ENCODE results near the gene HDAC9.
"Not testable (repeated sequence)": the region's sequence is repeated elsewhere in the genome, so short reads cannot be mapped to it uniquely, and the experiment has no call there.

The HDAC9 gene

DNA sequence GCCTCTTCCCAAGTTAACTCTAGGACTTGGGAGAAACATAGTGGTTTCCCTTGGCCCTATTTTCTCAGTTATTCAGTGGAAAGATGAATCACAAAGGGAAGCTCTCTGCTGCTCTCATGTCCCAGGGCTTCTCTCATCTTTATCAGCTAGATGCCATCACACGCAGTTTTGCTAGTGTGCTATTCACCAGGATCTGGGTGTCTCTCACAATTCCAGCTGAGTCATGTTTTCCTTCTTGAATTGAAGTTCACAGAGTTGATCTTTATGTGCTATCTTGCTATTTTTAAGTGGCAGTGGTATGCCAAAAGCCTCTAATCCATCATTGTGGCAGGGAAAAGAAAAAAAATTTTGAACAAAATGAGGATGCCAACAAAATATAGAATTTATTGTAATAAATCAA is 520.6 kb downstream of the HDAC9 start:
- Histone ChIP-seq H3K36me3 (no peaks in the 10 kb centered on the region), H3K4me3 (no peak overlapping the region), H3K27me3 (no peaks in the 10 kb centered on the region), H3K4me1 (peaks cover 6% of the 10 kb centered on the region), H3K4me2 (no peak overlapping the region), H3K9me3 (peaks cover 4% of the 10 kb centered on the region; the same call in 1 of the 2 replicates), H3K27ac (no peak overlapping the region), H3K9ac (no peak overlapping the region), H4K20me1 (no peaks in the 10 kb centered on the region)
- no peak for TF ChIP-seq Cebpa-rat (IDR thresholded peaks at IDR 0.05)

DNA sequence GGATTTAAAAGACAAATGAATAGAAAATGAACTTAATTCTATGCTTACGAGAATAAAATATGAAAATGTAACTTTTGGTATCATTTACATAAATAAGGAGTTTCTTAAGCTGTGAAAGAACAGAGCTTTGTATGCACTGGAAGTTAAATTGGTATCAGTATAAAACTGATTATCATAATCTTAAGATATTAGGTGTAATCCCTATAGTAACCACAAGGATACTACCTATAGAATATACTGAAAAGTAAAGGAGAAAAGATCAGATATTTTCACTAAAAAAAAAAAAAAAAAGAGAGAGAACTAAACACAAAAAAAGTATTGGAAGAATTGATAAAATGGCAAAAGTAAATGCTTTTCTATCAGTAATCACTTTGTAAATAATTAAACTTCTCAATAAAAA is 521.8 kb downstream of the HDAC9 start:
- Histone ChIP-seq H3K4me1 (peaks cover 6% of the 10 kb centered on the region), H3K36me3 (no peaks in the 10 kb centered on the region), H3K9me3 (peaks cover 4% of the 10 kb centered on the region; the same call in 1 of the 2 replicates), H3K27ac (no peak overlapping the region), H3K9ac (no peak overlapping the region), H3K4me3 (no peak overlapping the region), H4K20me1 (no peaks in the 10 kb centered on the region), H3K27me3 (no peaks in the 10 kb centered on the region), H3K4me2 (no peak overlapping the region)
- TF ChIP-seq Cebpa-rat (IDR thresholded peaks at IDR 0.05): no peak

DNA sequence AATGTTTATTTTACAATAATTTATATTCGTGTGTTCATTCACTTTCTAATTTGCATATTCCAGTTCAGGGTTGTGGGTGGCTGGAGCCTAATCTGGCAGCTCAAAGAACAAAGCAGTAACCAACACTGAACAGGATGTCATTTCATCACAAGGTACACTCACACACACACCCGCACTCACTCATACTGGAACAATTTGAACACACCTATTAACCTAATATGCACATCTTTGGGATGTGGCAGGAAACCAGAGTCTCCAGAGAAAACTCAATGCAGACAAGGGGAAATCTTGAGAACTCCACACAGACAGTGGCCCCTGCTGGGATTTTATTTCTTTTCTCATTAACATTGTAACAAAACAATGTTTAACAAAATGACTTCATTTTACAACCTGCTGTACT is 524.5 kb downstream of the HDAC9 start:
- TF ChIP-seq Cebpa-rat (IDR thresholded peaks at IDR 0.05): no peak
- no peak overlapping the region for H3K27ac ChIP-seq
- H3K9ac ChIP-seq: no peak overlapping the region
- H3K36me3 ChIP-seq: no peaks in the 10 kb centered on the region
- H3K27me3 ChIP-seq: no peaks in the 10 kb centered on the region
- no peak overlapping the region for H3K4me2 ChIP-seq
- no peaks in the 10 kb centered on the region for H4K20me1 ChIP-seq
- peaks cover 4% of the 10 kb centered on the region; the same call in 1 of the 2 replicates for H3K9me3 ChIP-seq
- peaks cover 6% of the 10 kb centered on the region for H3K4me1 ChIP-seq
- no peak overlapping the region for H3K4me3 ChIP-seq

DNA sequence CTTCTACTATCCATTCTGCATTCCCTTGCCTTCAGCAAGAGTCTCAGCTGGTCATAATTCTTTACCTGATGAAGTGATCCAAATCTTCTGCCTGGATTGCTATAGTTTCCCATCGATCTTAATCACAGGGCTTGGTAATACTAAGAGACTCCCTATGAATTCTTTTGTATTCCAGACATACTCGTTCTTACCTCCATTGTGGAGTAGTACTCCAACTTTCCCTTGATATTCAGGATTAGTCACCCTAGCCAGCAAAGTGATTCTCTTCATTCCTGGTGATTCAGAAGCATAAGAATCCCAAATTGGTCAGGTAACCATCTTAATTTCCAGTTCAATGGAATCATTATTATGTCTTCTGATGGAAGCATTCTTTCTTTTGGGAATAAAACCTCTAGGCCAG is 525.2 kb downstream of the HDAC9 start:
- Histone ChIP-seq H3K4me1 (peaks cover 6% of the 10 kb centered on the region), H3K9ac (no peak overlapping the region), H3K27ac (no peak overlapping the region), H3K4me2 (no peak overlapping the region), H4K20me1 (no peaks in the 10 kb centered on the region), H3K9me3 (peaks cover 4% of the 10 kb centered on the region; the same call in 1 of the 2 replicates), H3K27me3 (no peaks in the 10 kb centered on the region), H3K4me3 (no peak overlapping the region), H3K36me3 (no peaks in the 10 kb centered on the region)
- no peak for TF ChIP-seq Cebpa-rat (IDR thresholded peaks at IDR 0.05)

DNA sequence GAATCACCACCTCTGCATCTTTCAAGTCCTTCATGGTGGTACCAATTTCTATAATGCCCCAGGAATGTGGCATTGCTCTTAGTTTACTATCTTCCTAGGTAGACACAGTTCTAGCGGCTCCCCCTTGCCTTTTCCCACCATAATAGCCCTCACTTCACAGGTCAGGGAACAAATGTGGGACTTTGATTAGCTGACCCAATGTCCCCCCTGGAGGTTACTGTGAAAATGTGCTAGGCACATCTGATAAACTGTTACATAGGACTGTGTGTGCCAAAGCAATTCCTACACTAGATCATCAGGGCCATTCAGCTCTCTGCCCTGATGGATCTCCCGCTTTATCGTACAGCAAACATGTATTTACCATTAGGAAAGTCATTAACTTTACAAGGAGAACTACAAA is 527.9 kb downstream of the HDAC9 start:
- H3K9ac ChIP-seq: no peak overlapping the region
- no peaks in the 10 kb centered on the region for H3K9me3 ChIP-seq
- no peak for TF ChIP-seq Cebpa-rat (IDR thresholded peaks at IDR 0.05)

DNA sequence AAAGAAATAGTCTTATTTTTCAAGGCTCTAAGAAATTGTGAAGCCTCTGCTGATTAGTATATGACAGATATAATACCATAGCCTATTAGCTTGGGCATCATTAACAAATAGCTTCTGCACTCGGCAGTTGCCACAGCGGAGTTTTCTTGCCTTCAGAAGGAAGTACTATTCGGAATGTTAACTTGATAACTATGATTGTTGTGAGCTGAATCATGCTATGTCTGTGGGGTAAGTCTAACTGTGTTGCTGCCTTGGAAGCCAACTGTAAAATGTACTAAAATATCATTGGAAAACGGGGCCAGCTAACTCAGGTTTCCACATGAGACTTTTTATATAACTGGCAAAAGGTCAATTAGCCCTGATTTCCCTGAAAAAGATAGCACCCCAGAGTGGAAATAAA is 528.7 kb downstream of the HDAC9 start:
- Histone ChIP-seq H3K27me3 (no peaks in the 10 kb centered on the region), H3K4me2 (no peak overlapping the region), H3K4me3 (no peak overlapping the region), H3K36me3 (no peaks in the 10 kb centered on the region), H3K9me3 (no peaks in the 10 kb centered on the region), H3K4me1 (peaks cover 6% of the 10 kb centered on the region), H4K20me1 (no peaks in the 10 kb centered on the region), H3K27ac (no peak overlapping the region), H3K9ac (no peak overlapping the region)
- TF ChIP-seq Cebpa-rat (IDR thresholded peaks at IDR 0.05): no peak

More for the DNA sequence above, 527.9 kb downstream of the HDAC9 start:
- Histone ChIP-seq H3K4me3 (no peak overlapping the region), H4K20me1 (no peaks in the 10 kb centered on the region), H3K36me3 (no peaks in the 10 kb centered on the region), H3K27ac (no peak overlapping the region), H3K4me2 (no peak overlapping the region), H3K4me1 (peaks cover 6% of the 10 kb centered on the region), H3K27me3 (no peaks in the 10 kb centered on the region)

DNA sequence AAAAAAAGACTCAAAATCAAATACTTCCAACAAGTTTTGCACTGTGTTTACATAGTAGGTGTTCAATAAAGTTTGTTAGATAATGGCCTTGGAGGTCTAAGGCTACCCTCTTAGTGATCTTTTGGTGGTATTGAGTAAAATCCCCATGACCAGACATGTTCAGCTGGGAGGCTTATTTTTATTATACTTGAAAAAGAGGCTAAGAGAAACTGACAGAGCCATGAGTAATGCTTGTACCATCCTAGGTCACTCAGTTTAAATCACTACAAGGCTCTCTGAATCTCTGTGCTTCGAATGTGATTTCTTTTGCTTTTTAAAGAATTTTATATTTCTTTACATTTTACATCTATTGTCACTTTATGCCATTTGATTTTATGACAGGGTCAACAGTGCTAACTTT is 531.3 kb downstream of the HDAC9 start:
- Histone ChIP-seq H3K4me3 (no peak overlapping the region), H3K4me1 (no peaks in the 10 kb centered on the region), H3K36me3 (no peaks in the 10 kb centered on the region), H3K4me2 (no peak overlapping the region), H4K20me1 (no peaks in the 10 kb centered on the region), H3K9me3 (no peaks in the 10 kb centered on the region), H3K27me3 (no peaks in the 10 kb centered on the region), H3K9ac (no peak overlapping the region), H3K27ac (no peak overlapping the region)
- no peak for TF ChIP-seq Cebpa-rat (IDR thresholded peaks at IDR 0.05)

DNA sequence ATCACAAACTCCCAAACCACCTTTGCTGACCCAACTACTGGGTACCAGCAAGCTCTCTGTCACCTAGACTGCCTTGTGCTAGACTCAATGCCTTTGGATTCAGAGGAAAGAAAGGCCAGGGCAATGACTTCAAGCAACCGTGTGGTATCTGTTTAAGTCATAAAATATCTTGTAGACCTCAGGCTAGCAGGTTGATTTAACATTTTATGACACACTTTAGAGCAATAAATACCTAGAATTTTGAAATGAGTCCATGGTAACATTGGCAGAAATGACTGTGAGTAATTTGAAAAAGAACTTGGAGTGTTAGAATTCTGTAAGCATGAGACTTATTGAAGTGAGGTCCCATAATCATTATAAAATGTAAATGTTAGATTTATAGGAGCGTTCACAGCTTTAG is 534.7 kb downstream of the HDAC9 start:
- H4K20me1 ChIP-seq: no peaks in the 10 kb centered on the region
- TF ChIP-seq Cebpa-rat (IDR thresholded peaks at IDR 0.05): no peak
- no peaks in the 10 kb centered on the region for H3K36me3 ChIP-seq
- H3K9me3 ChIP-seq: 0 out of 2 replicates have a peak, but pooled peaks cover 8% of the 10 kb centered on the region
- H3K4me3 ChIP-seq: no peak overlapping the region
- H3K9ac ChIP-seq: no peak overlapping the region
- no peaks in the 10 kb centered on the region for H3K4me1 ChIP-seq
- no peaks in the 10 kb centered on the region for H3K27me3 ChIP-seq
- no peak overlapping the region for H3K27ac ChIP-seq
- H3K4me2 ChIP-seq: no peak overlapping the region

DNA sequence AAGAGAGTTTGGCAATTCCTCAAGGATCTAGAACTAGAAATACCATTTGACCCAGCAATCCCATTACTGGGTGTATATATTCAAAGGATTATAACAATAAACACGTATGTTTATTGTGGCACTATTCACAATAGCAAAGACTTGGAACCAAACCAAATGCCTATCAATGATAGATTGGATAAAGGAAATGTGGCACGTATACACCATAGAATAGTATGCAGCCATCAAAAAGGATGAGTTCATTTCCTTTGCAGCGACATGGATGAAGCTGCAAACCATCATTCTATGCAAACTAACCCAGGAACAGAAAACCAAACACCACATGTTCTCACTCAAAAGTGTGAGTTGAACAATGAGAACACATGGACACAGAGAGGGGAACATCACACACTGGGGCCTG is 537.4 kb downstream of the HDAC9 start:
- not testable (repeated sequence) for H3K4me1 ChIP-seq, H3K27ac ChIP-seq, H4K20me1 ChIP-seq, H3K4me2 ChIP-seq, H3K4me3 ChIP-seq, H3K9ac ChIP-seq, H3K27me3 ChIP-seq, H3K36me3 ChIP-seq
- 0 out of 2 replicates have a peak, but pooled peaks cover 12% of the 10 kb centered on the region for H3K9me3 ChIP-seq

DNA sequence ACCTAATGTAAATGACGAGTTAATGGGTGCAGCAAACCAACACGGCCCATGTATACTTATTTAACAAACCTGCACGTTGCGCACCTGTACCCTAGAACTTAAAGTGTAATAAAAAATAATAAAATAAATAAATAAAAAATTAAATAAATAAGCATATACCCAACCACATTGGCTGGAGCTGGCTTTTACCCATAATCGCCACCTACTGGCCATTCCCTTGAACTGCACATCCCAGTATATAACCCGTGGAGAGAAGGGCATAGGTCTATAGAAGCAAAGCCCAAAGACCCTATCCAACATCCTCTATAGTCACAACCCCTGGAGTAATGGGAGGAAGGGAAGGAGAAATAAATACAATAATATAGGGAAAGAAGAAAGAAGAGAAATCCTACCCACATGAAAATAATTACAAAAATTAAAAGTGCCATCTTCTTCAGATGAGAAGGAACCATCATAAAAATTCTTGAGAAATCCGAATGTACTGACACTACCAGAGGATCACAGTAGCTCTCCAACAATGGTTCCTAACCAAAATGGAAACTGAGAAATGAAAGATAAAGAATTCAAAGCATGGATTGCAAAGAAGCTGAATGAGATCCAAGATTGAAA is 556.3 kb downstream of the HDAC9 start:
- no peaks in the 10 kb centered on the region for H3K36me3 ChIP-seq
- no peak overlapping the region for H3K4me2 ChIP-seq
- H3K9me3 ChIP-seq: no peaks in the 10 kb centered on the region; the same call in 1 of the 2 replicates
- no peaks in the 10 kb centered on the region for H3K4me1 ChIP-seq
- no peaks in the 10 kb centered on the region for H4K20me1 ChIP-seq
- H3K27me3 ChIP-seq: no peaks in the 10 kb centered on the region
- H3K27ac ChIP-seq: no peak overlapping the region
- H3K9ac ChIP-seq: no peak overlapping the region
- H3K4me3 ChIP-seq: no peak overlapping the region
- TF ChIP-seq Cebpa-rat (IDR thresholded peaks at IDR 0.05): no peak
